GM12878 (cell line): ENCODE measurements around the gene UBQLN4. TPM values are rescaled to one million over a fixed set of nuclear protein-coding genes. Genes with fewer than 3 reads are reported as not detected.

Experiments
- ATAC-seq: fragments of 200-7000 bp; cut with Tn5 transposase; 3 replicates; pipeline ENCODE4 v1.9.1; 2020; ENCODE audit warnings: mild to moderate bottlenecking, moderate library complexity
- BruUV-seq: library from RNA; stranded (reverse); fragments of 400-500 nt; replicated peaks from 2 replicates; lab custom pipeline; 2021; lab: Mats Ljungman, UMichigan
- CTCF ChIA-PET: fragments of 300-600 bp; sonication (Branson Sonifier 250); formaldehyde crosslinking; extraction: SDS; loops from one replicate; lab custom pipeline; 2021; ENCODE audit warnings: inconsistent platforms; lab: Yijun Ruan, JAX
- POLR2A ChIA-PET: fragments of 350-600 bp; formaldehyde crosslinking; extraction: SDS; loops from one replicate; lab custom pipeline; 2021; ENCODE audit warnings: inconsistent platforms; lab: Charles Lee
- RAD21 ChIA-PET: fragments of 300-600 bp; sonication (Branson Sonifier 250); formaldehyde crosslinking; loops from one replicate; lab custom pipeline; 2023; ENCODE audit warnings: antibody characterized with exemption; ENCODE audit not compliant: unreplicated experiment; lab: Charles Lee
- SMC1A ChIA-PET: fragments of 300-600 bp; sonication (Branson Sonifier 250); formaldehyde crosslinking; loops from one replicate; lab custom pipeline; 2023; ENCODE audit not compliant: unreplicated experiment, uncharacterized antibody; lab: Charles Lee
- DNase-seq: peaks from one replicate; pipeline ENCODE4 v3.0.0-alpha.2; 2011; ENCODE audit warnings: low read depth, low spot score
- FAIRE-seq: peaks from 3 replicates; lab custom pipeline; 2011; peaks lifted over from hg19 to GRCh38; lab: Jason Lieb, UNC
- H2AFZ ChIP-seq: 2 replicates; pipeline ENCODE4 v1.6.0; 2011; ENCODE audit warnings: low read depth, low read length, control low read depth; ENCODE audit not compliant: control insufficient read depth
- H3K27ac ChIP-seq: 2 replicates; pipeline ENCODE4 v1.5.1; 2011; ENCODE audit warnings: control low read depth; ENCODE audit not compliant: control insufficient read depth, insufficient read depth
- H3K27me3 ChIP-seq, 2 experiments: replicated peaks in 1 of 2; 2 replicates each; pipeline versions ENCODE4 v1.6.0 to v1.6.1; 2011; ENCODE audit warnings: low read length in 1 of 2; ENCODE audit not compliant: control insufficient read depth in 2 of 2, insufficient read depth in 2 of 2
- H3K36me3 ChIP-seq, 2 experiments: 2 replicates each; pipeline ENCODE4 v1.5.1; 2011; ENCODE audit warnings: low read length in 1 of 2; ENCODE audit not compliant: control insufficient read depth in 2 of 2, insufficient read depth in 2 of 2
- H3K4me1 ChIP-seq: 2 replicates; pipeline ENCODE4 v1.6.1; 2011; ENCODE audit warnings: mild to moderate bottlenecking, low read length, moderate library complexity, mixed read lengths; ENCODE audit not compliant: control insufficient read depth, insufficient read depth
- H3K4me2 ChIP-seq: 2 replicates; pipeline ENCODE4 v1.6.0; 2011; ENCODE audit warnings: control low read depth; ENCODE audit not compliant: control insufficient read depth, insufficient read depth
- H3K4me3 ChIP-seq: fragments of 200-600 bp; sonication (generic); 2 replicates; pipeline ENCODE4 v1.5.1; 2016
- H3K79me2 ChIP-seq: 2 replicates; pipeline ENCODE4 v1.6.0; 2011; ENCODE audit warnings: low read length; ENCODE audit not compliant: control insufficient read depth, insufficient read depth
- H3K9ac ChIP-seq: 2 replicates; pipeline ENCODE4 v1.8.0; 2011; ENCODE audit warnings: low read length, control low read depth, mixed read lengths; ENCODE audit not compliant: control insufficient read depth, insufficient read depth
- H3K9me3 ChIP-seq: replicated peaks from 3 replicates; pipeline ENCODE4 v1.5.1; 2011; ENCODE audit warnings: mild to moderate bottlenecking, low read length; ENCODE audit not compliant: control insufficient read depth, insufficient read depth
- H4K20me1 ChIP-seq: 2 replicates; pipeline ENCODE4 v1.6.0; 2011; ENCODE audit not compliant: control insufficient read depth, insufficient read depth
- ELK1 ChIP-seq: IDR thresholded peaks from 2 replicates; pipeline ENCODE4 v1.6.1; 2012; ENCODE audit warnings: low read depth, low read length, improper control_type of control experiment
- FOS ChIP-seq: IDR thresholded peaks from 3 replicates; pipeline ENCODE4 v1.6.1; 2011; ENCODE audit warnings: borderline replicate concordance; ENCODE audit not compliant: insufficient read length; ENCODE audit errors: extremely low read depth
- HDAC2 ChIP-seq: fragments of 200-600 bp; sonication (generic); IDR thresholded peaks from 2 replicates; pipeline ENCODE4 v1.6.1; 2017
- KAT2A ChIP-seq: conservative IDR thresholded peaks from 2 replicates; pipeline ENCODE4 v1.6.1; 2011; ENCODE audit warnings: low read depth, low read length; ENCODE audit not compliant: control insufficient read depth
- TAF1 ChIP-seq: IDR thresholded peaks from 2 replicates; pipeline ENCODE4 v1.6.1; 2011; ENCODE audit warnings: mild to moderate bottlenecking, low read depth, low read length, borderline replicate concordance
- ZNF622 ChIP-seq: fragments of 450-650 bp; IDR thresholded peaks from 2 replicates; pipeline ENCODE4 v1.6.1; 2017; ENCODE audit warnings: mild to moderate bottlenecking, inconsistent platforms
- WGBS: methylation state at CpG from one replicate; pipeline ENCODE4 v1.1.6; 2016; ENCODE audit warnings: low lambda C conversion rate; ENCODE audit not compliant: insufficient replicate concordance, insufficient coverage; ENCODE audit errors: missing lambda C conversion rate; 5-methylcytosine and 5-hydroxymethylcytosine counted together
- in situ Hi-C: fragments of 300-500 bp; cut with MboI; formaldehyde crosslinking; loops from 9 replicates; pipeline ENCODE4 v1.14.3; 2018; ENCODE audit warnings: mixed read lengths
- intact Hi-C: fragments of 100-400 bp; cut with micrococcal nuclease; formaldehyde crosslinking; loops from one replicate; pipeline ENCODE4 v1.14.2; 2022; ENCODE audit not compliant: unreplicated experiment
- polyA plus RNA-seq, 11 experiments: library from polyadenylated mRNA; depleted of rRNA in 4 of 11; unstranded in 6 of 11; stranded (reverse) in 5 of 11; fragments of >200 nt; fragmentation: Nextera tagmentation in 4 of 11; fragmentation: Illumina TruSeq in 1 of 11; extraction: Ambion mirVana in 4 of 11; extraction: Trizol in 1 of 11; gene quantifications; 1 replicate in 1 of 11; 2 replicates in 10 of 11; pipeline versions ENCODE4 v1.2.1 to v1.2.3, GENCODE V29; 2011 to 2016; ENCODE audit warnings: inconsistent platforms in 2 of 11, missing spikeins in 2 of 11, low read depth in 1 of 11
- total RNA-seq, 4 experiments: library from RNA; depleted of rRNA in 3 of 4; stranded (reverse); fragments of >200 nt in 3 of 4; fragmentation: Illumina TruSeq in 1 of 4; extraction: Trizol in 1 of 4; gene quantifications; 2 replicates each; pipeline versions ENCODE4 v1.2.1 to v1.2.3, GENCODE V29; 2013 to 2021
- TF ChIP-seq, protein P1 (sequence below): fragments of 450-650 bp; IDR thresholded peaks from 2 replicates; pipeline ENCODE4 v1.6.1; 2016; ENCODE audit warnings: mild to moderate bottlenecking

The UBQLN4 gene
- total and polyA plus RNA-seq, 10 of the 15 experiments (the other 5 are each of a cell fraction or from before 2014, with no cell fraction given): 10.0 to 44.6 (median 19.7) TPM

DNA sequence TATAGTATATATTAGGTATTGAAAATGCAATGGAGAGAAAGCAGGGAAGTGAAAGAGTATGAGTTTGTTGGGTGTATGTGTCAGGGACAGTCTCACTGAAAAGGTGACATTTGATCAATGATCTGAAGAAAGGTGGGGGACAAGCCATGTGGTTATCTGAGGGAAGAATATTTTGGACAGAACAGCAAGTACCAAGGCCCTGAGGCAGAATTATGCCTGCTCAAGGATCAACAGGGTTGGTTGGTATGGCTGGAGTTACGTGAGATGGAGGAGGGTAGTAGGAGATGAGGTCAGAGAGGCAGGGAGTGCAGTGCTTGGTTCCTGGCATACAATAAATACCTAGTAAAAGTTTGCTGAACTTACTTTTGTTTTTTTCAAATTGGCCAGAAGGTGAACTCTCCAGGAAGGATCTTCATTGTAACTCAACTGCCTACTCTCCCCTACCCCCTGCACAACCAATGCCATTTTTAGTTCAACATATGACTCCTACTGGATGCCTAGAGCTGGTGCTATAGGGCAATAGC is 2.8 kb upstream of the UBQLN4 start:
- intact Hi-C loops: loop anchor here (10.0 kb wide), 1 partner anchor 202 kb away; the partner anchor contains the start of genes GON4L and SYT11
- no TSS peak for BruUV-seq

More for the DNA sequence above, 2.8 kb upstream of the UBQLN4 start:
- no peak overlapping the region for H3K27ac ChIP-seq
- ATAC-seq: no peak
- H3K4me2 ChIP-seq: peak overlapping the region; percentile 28; the same call in 1 of the 2 replicates
- no peak for FAIRE-seq
- H3K79me2 ChIP-seq: peaks cover 19% of the 10 kb centered on the region
- H4K20me1 ChIP-seq: no peaks in the 10 kb centered on the region
- H3K4me1 ChIP-seq: no peaks in the 10 kb centered on the region; the same call in 1 of the 2 replicates
- TF ChIP-seq ZNF622 (no peak), ELK1 (no peak), HDAC2 (no peak), FOS (no peak), TAF1 (no peak), KAT2A (no peak)
- TF ChIP-seq, protein P1, sequence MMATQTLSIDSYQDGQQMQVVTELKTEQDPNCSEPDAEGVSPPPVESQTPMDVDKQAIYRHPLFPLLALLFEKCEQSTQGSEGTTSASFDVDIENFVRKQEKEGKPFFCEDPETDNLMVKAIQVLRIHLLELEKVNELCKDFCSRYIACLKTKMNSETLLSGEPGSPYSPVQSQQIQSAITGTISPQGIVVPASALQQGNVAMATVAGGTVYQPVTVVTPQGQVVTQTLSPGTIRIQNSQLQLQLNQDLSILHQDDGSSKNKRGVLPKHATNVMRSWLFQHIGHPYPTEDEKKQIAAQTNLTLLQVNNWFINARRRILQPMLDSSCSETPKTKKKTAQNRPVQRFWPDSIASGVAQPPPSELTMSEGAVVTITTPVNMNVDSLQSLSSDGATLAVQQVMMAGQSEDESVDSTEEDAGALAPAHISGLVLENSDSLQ: no peak
- no peak overlapping the region for H3K4me3 ChIP-seq
- H2AFZ ChIP-seq: no peak overlapping the region
- no peaks in the 10 kb centered on the region for H3K27me3 ChIP-seq
- no peaks in the 10 kb centered on the region for H3K9me3 ChIP-seq
- H3K36me3 ChIP-seq: no peaks in the 10 kb centered on the region
- in situ Hi-C loops: no loop called here
- ChIA-PET SMC1A (interaction anchor here (2.0 to 2.3 kb wide), 2 partner anchors 10 to 118 kb away, joined by 7 to 12 read pairs; no protein-coding TSS in a partner anchor), RAD21 (interaction anchor here (1.1 to 1.8 kb wide), 2 partner anchors 10 to 118 kb away, joined by 3 to 5 read pairs; no protein-coding TSS in a partner anchor), CTCF (interaction anchor here (0.5 to 3.1 kb wide), 4 partner anchors 9 to 176 kb away, joined by 4 to 28 read pairs (median 5); no protein-coding TSS in a partner anchor), POLR2A (interaction anchor here (1.2 kb wide), 2 partner anchors 43 to 111 kb away, joined by 3 to 4 read pairs; no protein-coding TSS in a partner anchor)
- no peak for DNase-seq
- WGBS: 100% methylated on average over 1 of the region's 1 CpG
- H3K9ac ChIP-seq: no peak overlapping the region
